K562 treated with DMSO at 1 percent for 12 hours (cell line): Measurements from ENCODE around the gene PRR23B. TPM values are rescaled to one million over a fixed set of nuclear protein-coding genes. Genes with fewer than 3 reads are reported as not detected.

Experiments used
- total RNA-seq: library from RNA; unstranded; fragments of 300-600 nt; gene quantifications from 2 replicates; pipeline ENCODE4 v1.2.3, GENCODE V29; 2022; ENCODE audit not compliant: insufficient read depth

Gene PRR23B
- total RNA-seq, result not detected in 2 replicates

GRCh38 chr3:139020868-139021234, at the start of gene PRR23B:
Gene PRR23B (minus strand): TSS chr3:139020926. CDS start chr3:139020661, 265 bp downstream.

GRCh38 chr3:139044366-139045210, 23.9 kb upstream of the PRR23B start, which contains the start of gene PRR23C:
Gene PRR23C (minus strand): TSS chr3:139044892. CDS start chr3:139044620, 272 bp downstream.

GRCh38 chr3:139006051-139006716, 14.5 kb downstream of the PRR23B start, which contains the start of gene PRR23A:
Gene PRR23A (minus strand): TSS chr3:139006268. CDS start chr3:139006268, 0 bp downstream.

Other genes starting within 250 kb of the PRR23B start
- gene PIK3CB, start 186.0 kb downstream of the PRR23B start, total RNA-seq, result 8.8 and 59.9 TPM in 2 replicates
- 20.6 and 23.3 TPM in 2 replicates for gene FOXL2, start 73.8 kb downstream of the PRR23B start, total RNA-seq
- gene FOXL2NB, start 73.7 kb downstream of the PRR23B start, total RNA-seq, result 2.3 and 14.5 TPM in 2 replicates
- gene PRR23A, start 14.7 kb downstream of the PRR23B start, total RNA-seq, result not detected in 2 replicates
- gene PRR23C, start 24.0 kb upstream of the PRR23B start, total RNA-seq, result not detected in 2 replicates